SU-DHL-6 (cell line): ENCODE data around the gene VSX1.

Experiments
- CTCF ChIP-seq: fragments of 200-600 bp; sonication (generic); IDR thresholded peaks from one replicate; pipeline ENCODE4 v1.5.1; 2017; ENCODE audit warnings: antibody characterized with exemption, mild to moderate bottlenecking, low read length, moderate library complexity; ENCODE audit not compliant: insufficient read depth, poor library complexity, severe bottlenecking
- EZH2phosphoT487 ChIP-seq: fragments of 200-600 bp; sonication (generic), shearing (Covaris generic); conservative IDR thresholded peaks from 2 replicates; pipeline ENCODE4 v1.6.1; 2018; ENCODE audit warnings: mild to moderate bottlenecking, antibody characterized with exemption, low read length, moderate library complexity, mixed read lengths

- TF ChIP-seq CTCF (no peak), EZH2phosphoT487 (no peak)
Observed at GRCh38 chr20:25062841-25063240, 19.1 kb downstream of the VSX1 start.
